DOHH2 (cell line): ENCODE results near the gene INSR.
A peak's percentile ranks its signal among the peaks of the same experiment; 100 is the strongest.

Source experiments
- H3F3A ChIP-seq: fragments of 200-600 bp; sonication (generic), shearing (Covaris generic); 2 replicates; pipeline ENCODE4 v1.6.0; 2016; ENCODE audit warnings: antibody characterized with exemption, mild to moderate bottlenecking; ENCODE audit not compliant: control insufficient read depth, insufficient read depth
- H3K27ac ChIP-seq: fragments of 200-600 bp; sonication (generic); 2 replicates; pipeline ENCODE4 v1.5.1; 2014; ENCODE audit warnings: low read depth, mild to moderate bottlenecking, low read length, moderate library complexity
- H3K27me3 ChIP-seq: fragments of 200-600 bp; sonication (generic); 2 replicates; pipeline ENCODE4 v1.6.1; 2014; ENCODE audit warnings: mild to moderate bottlenecking, low read length, mixed read lengths; ENCODE audit not compliant: control insufficient read depth
- H3K36me3 ChIP-seq: fragments of 200-600 bp; sonication (generic); 2 replicates; pipeline ENCODE4 v1.6.1; 2014; ENCODE audit warnings: mild to moderate bottlenecking, low read length, moderate library complexity, mixed read lengths; ENCODE audit not compliant: control insufficient read depth
- H3K4me1 ChIP-seq: fragments of 200-600 bp; sonication (generic); 2 replicates; pipeline ENCODE4 v1.6.1; 2014; ENCODE audit warnings: mild to moderate bottlenecking, low read length, mixed read lengths; ENCODE audit not compliant: control insufficient read depth
- H3K4me2 ChIP-seq: fragments of 200-600 bp; sonication (generic); 2 replicates; pipeline ENCODE4 v1.6.0; 2014; ENCODE audit warnings: mild to moderate bottlenecking, low read length, moderate library complexity
- H3K4me3 ChIP-seq: fragments of 200-600 bp; sonication (generic); 2 replicates; pipeline ENCODE4 v1.5.1; 2014; ENCODE audit warnings: mild to moderate bottlenecking, low read length, mixed read lengths
- H3K79me2 ChIP-seq: fragments of 200-600 bp; sonication (generic); 2 replicates; pipeline ENCODE4 v1.6.1; 2014; ENCODE audit warnings: mild to moderate bottlenecking, low read length, mixed read lengths; ENCODE audit not compliant: control insufficient read depth
- H3K9me2 ChIP-seq: fragments of 200-600 bp; sonication (generic); replicated peaks from 2 replicates; pipeline ENCODE4 v1.6.1; 2014; ENCODE audit warnings: mild to moderate bottlenecking, low read length, mixed read lengths; ENCODE audit not compliant: control insufficient read depth
- H3K9me3 ChIP-seq: fragments of 200-600 bp; sonication (generic); 2 replicates; pipeline ENCODE4 v1.6.1; 2014; ENCODE audit warnings: antibody characterized with exemption, low read length, mixed read lengths; ENCODE audit not compliant: control insufficient read depth, insufficient read depth
- H4K20me1 ChIP-seq: fragments of 200-600 bp; sonication (generic); 2 replicates; pipeline ENCODE4 v1.6.0; 2014; ENCODE audit warnings: low read depth, mild to moderate bottlenecking, antibody characterized with exemption, low read length, moderate library complexity; ENCODE audit not compliant: control insufficient read depth, insufficient read depth
- EZH2phosphoT487 ChIP-seq: fragments of 200-600 bp; sonication (generic); IDR thresholded peaks from 2 replicates; pipeline ENCODE4 v1.6.1; 2017; ENCODE audit warnings: borderline replicate concordance, mild to moderate bottlenecking, antibody characterized with exemption, low read length, moderate library complexity, mixed read lengths
- TF ChIP-seq, protein P1 (sequence below): fragments of 200-600 bp; sonication (generic); IDR thresholded peaks from one replicate; pipeline ENCODE4 v1.5.1; 2014; ENCODE audit warnings: antibody characterized with exemption, mild to moderate bottlenecking, low read depth, low read length; ENCODE audit not compliant: poor library complexity, severe bottlenecking

Gene INSR

DNA sequence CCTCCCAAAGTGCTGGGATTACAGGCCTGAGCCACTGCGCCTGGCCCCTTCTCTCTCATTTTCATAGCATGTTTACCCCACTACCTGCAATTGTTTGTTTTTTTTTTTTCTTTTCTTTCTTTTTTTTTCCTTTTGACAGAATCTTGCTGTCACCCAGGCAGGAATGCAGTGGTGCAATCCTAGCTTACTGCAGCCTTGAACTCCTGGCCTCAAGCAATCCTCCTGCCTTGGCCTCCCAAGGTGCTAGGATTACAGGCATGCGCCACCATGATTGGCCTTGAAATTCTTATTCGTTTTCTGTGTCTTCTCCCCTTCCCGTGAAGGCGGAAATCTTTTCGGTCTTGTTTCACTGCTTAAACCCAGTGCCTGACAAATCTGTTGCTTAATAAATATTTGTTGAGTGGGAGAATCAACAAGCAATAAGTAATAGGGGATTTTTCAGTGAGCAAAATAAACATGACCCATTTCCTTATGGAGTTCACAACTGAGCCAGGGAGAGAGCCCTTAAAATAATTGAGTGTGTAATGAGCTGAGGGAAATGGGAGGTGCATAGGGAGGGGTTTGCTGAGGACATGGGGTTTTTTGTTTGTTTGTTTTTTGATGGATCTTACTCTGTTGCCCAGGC is 1.8 kb upstream of the INSR start:
- H3K4me1 ChIP-seq, result peaks cover 34% of the 10 kb centered on the region
- no peaks in the 10 kb centered on the region for H3K9me3 ChIP-seq
- no peak for TF ChIP-seq EZH2phosphoT487
- TF ChIP-seq, protein P1, sequence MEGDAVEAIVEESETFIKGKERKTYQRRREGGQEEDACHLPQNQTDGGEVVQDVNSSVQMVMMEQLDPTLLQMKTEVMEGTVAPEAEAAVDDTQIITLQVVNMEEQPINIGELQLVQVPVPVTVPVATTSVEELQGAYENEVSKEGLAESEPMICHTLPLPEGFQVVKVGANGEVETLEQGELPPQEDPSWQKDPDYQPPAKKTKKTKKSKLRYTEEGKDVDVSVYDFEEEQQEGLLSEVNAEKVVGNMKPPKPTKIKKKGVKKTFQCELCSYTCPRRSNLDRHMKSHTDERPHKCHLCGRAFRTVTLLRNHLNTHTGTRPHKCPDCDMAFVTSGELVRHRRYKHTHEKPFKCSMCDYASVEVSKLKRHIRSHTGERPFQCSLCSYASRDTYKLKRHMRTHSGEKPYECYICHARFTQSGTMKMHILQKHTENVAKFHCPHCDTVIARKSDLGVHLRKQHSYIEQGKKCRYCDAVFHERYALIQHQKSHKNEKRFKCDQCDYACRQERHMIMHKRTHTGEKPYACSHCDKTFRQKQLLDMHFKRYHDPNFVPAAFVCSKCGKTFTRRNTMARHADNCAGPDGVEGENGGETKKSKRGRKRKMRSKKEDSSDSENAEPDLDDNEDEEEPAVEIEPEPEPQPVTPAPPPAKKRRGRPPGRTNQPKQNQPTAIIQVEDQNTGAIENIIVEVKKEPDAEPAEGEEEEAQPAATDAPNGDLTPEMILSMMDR, result no peak
- H3K79me2 ChIP-seq, result peaks cover 11% of the 10 kb centered on the region
- peaks cover 5% of the 10 kb centered on the region for H3K27me3 ChIP-seq
- no peak overlapping the region for H3K27ac ChIP-seq
- no peak overlapping the region for H3K4me2 ChIP-seq
- no peaks in the 10 kb centered on the region for H3K36me3 ChIP-seq
- peaks cover 12% of the 10 kb centered on the region for H3F3A ChIP-seq
- 0 out of 2 replicates have a peak, but pooled peaks cover 5% of the 10 kb centered on the region for H4K20me1 ChIP-seq
- no peak overlapping the region for H3K4me3 ChIP-seq
- H3K9me2 ChIP-seq, result no peaks in the 10 kb centered on the region

- Histone ChIP-seq H3K36me3 (no peaks in the 10 kb centered on the region), H3F3A (peaks cover 15% of the 10 kb centered on the region), H3K4me3 (peak overlapping the region; percentile 79), H3K4me1 (peaks cover 48% of the 10 kb centered on the region), H3K27me3 (peaks cover 9% of the 10 kb centered on the region), H3K9me2 (no peaks in the 10 kb centered on the region), H3K4me2 (peak overlapping the region; percentile 86), H3K27ac (peak overlapping the region; percentile 11; the same call in 1 of the 2 replicates), H3K79me2 (peaks cover 20% of the 10 kb centered on the region), H4K20me1 (peaks cover 5% of the 10 kb centered on the region; the same call in 1 of the 2 replicates), H3K9me3 (no peaks in the 10 kb centered on the region)
- no peak for TF ChIP-seq EZH2phosphoT487
- TF ChIP-seq, protein P1, result peak; percentile 60
Measured at GRCh38 chr19:7294558-7295212, 471 bp upstream of the INSR start.

DNA sequence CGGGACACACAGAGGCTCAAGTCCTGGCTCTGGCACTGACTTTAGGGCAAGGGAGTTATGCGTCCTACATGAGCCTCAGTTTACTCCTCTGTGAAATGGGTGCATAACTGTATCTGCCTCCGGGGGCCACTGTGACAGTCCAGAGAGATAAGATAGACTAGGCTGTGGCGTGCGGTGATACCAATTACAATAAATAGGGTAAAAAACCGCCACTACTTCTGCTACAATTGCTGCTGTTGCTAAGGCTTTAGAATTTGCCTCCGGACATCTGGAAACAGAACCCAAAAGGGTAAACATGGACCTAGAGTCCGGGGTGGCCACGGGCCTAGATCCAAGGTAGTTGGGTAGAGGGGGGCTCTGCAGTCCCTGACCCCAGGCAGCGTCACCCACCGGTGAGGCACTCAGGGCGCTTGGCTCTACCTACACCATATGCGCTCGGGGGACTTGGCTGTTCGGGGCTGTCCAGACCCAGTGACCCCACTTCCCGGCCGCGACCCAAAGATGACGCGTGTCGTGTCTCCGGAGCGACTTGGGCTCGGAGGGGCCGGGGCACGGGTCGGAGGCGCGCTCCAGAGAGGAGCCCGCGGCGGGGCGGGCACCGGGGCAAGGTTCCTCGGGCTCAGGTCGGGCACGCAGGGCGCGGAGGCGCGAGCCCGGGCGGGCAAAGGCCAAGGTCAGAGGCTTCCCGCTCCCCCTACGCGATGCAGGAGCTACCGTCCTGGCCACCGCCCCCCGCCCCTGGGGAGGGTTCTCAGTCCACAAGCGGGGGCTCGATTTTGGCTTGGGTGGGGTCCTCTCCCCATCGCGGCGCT is 1.1 kb downstream of the INSR start:
- Histone ChIP-seq H3K79me2 (peaks cover 20% of the 10 kb centered on the region), H3K27me3 (peaks cover 11% of the 10 kb centered on the region), H3K36me3 (no peaks in the 10 kb centered on the region), H3K27ac (0 out of 2 replicates have a peak overlapping the region, but pooled peaks have one; percentile 26), H3K4me2 (peak overlapping the region; percentile 86), H3K9me2 (no peaks in the 10 kb centered on the region), H3K4me3 (peak overlapping the region; percentile 79), H3F3A (peaks cover 15% of the 10 kb centered on the region), H3K4me1 (peaks cover 50% of the 10 kb centered on the region), H3K9me3 (no peaks in the 10 kb centered on the region), H4K20me1 (peaks cover 5% of the 10 kb centered on the region; the same call in 1 of the 2 replicates)
- no peak for TF ChIP-seq EZH2phosphoT487
- TF ChIP-seq, protein P1, result no peak
